Neural cell (in vitro differentiated cells): ENCODE results near the gene RSU1.

Experiments
- EZH2 ChIP-seq: fragments of 200-600, 300-800 bp; shearing (Covaris generic), sonication (generic); IDR thresholded peaks from 2 replicates; pipeline ENCODE4 v1.6.1; 2014; ENCODE audit warnings: antibody characterized with exemption, low read length, borderline replicate concordance, mild to moderate bottlenecking; ENCODE audit not compliant: insufficient read depth, poor library complexity, severe bottlenecking
- TF ChIP-seq, protein P1 (sequence below): fragments of 450-650 bp; IDR thresholded peaks from 2 replicates; pipeline ENCODE4 v1.5.1; 2014; ENCODE audit warnings: antibody characterized with exemption, mild to moderate bottlenecking, moderate library complexity; ENCODE audit not compliant: poor library complexity, severe bottlenecking

GRCh38 chr10:16776896-16777295, 40.3 kb downstream of the RSU1 start:
- no peak for TF ChIP-seq EZH2
- TF ChIP-seq, protein P1, sequence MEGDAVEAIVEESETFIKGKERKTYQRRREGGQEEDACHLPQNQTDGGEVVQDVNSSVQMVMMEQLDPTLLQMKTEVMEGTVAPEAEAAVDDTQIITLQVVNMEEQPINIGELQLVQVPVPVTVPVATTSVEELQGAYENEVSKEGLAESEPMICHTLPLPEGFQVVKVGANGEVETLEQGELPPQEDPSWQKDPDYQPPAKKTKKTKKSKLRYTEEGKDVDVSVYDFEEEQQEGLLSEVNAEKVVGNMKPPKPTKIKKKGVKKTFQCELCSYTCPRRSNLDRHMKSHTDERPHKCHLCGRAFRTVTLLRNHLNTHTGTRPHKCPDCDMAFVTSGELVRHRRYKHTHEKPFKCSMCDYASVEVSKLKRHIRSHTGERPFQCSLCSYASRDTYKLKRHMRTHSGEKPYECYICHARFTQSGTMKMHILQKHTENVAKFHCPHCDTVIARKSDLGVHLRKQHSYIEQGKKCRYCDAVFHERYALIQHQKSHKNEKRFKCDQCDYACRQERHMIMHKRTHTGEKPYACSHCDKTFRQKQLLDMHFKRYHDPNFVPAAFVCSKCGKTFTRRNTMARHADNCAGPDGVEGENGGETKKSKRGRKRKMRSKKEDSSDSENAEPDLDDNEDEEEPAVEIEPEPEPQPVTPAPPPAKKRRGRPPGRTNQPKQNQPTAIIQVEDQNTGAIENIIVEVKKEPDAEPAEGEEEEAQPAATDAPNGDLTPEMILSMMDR = no peak
